Melanocyte of skin (primary cell): ENCODE measurements around the gene WDR70. TPM values are rescaled to one million over a fixed set of nuclear protein-coding genes. Genes with fewer than 3 reads are reported as not detected.

Source experiments
- small RNA-seq, 2 donors: library from RNA; depleted of rRNA; stranded (forward); fragments of <200 nt; gene quantifications; one replicate each; pipeline ENCODE3, GENCODE V24; 2012
- total RNA-seq, 2 donors: library from RNA; depleted of rRNA; stranded (reverse); fragments of >200 nt; gene quantifications; 2 replicates each; pipeline ENCODE4 v1.2.3, GENCODE V29; 2012

Gene WDR70
- total RNA-seq = 10 to 100 TPM; 18.3 to 22.7 TPM

GRCh38 chr5:37379100-37379628, at the start of gene WDR70:
WDR70 (plus strand) TSS chr5:37379318; CDS start chr5:37379368, 50 bp downstream.

GRCh38 chr5:37370864-37371726, 8.0 kb upstream of the WDR70 start, which contains the start of gene NUP155:
NUP155 (minus strand) TSS chr5:37371106; CDS start chr5:37370977, 129 bp downstream.

Small RNAs within 50 kb of the gene (small RNA-seq; reads per million reads assigned to genes)
- gene RNU6-1190P = 0.06 to 0.43 reads per million in 2 donors
- gene RNU6-484P = 0 reads per million in 2 donors

Other genes with a start within 250 kb of the WDR70 start
- gene CPLANE1, start 129.9 kb upstream of the WDR70 start, total RNA-seq = 10 to 100 TPM; 17.6 to 27.9 TPM
- gene NUP155, start 8.2 kb upstream of the WDR70 start, total RNA-seq = 10 to 100 TPM; 34.4 to 66.3 TPM